ENCODE data around the gene ARHGAP21.

Gene ARHGAP21

DNA sequence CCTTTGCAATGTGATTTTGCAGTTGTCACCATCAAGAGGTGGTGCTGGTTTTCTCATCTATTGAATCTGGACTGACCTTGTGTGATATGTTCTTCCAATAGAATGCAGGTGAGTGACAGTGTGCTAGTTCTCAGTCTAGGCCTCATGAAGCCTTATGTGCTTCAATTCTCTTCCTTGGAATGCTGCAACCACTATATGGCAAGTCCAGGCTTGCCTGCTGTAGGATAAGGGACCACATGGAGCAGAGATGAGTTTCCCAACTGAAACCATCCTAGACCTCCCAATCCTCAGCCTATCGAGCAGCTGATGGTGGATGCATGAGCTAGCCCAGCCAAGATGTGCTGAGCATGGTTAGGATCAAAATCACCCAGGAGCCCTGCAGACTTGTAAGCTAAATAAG, 32.6 kb upstream of the ARHGAP21 start:
- TF ChIP-seq, protein P1, sequence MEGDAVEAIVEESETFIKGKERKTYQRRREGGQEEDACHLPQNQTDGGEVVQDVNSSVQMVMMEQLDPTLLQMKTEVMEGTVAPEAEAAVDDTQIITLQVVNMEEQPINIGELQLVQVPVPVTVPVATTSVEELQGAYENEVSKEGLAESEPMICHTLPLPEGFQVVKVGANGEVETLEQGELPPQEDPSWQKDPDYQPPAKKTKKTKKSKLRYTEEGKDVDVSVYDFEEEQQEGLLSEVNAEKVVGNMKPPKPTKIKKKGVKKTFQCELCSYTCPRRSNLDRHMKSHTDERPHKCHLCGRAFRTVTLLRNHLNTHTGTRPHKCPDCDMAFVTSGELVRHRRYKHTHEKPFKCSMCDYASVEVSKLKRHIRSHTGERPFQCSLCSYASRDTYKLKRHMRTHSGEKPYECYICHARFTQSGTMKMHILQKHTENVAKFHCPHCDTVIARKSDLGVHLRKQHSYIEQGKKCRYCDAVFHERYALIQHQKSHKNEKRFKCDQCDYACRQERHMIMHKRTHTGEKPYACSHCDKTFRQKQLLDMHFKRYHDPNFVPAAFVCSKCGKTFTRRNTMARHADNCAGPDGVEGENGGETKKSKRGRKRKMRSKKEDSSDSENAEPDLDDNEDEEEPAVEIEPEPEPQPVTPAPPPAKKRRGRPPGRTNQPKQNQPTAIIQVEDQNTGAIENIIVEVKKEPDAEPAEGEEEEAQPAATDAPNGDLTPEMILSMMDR (IDR thresholded peaks at IDR 0.05; ENCODE audit: low read depth, low read length) = no peak
- in situ Hi-C loops (cut with HindIII; ENCODE audit: low sequenced_read_pairs) = no loop called here
- no peak overlapping the region for H3K4me3 ChIP-seq (ENCODE audit: low read depth, low read length)
- DNase-seq (ENCODE audit: low read depth, low spot score) = no peak

DNA sequence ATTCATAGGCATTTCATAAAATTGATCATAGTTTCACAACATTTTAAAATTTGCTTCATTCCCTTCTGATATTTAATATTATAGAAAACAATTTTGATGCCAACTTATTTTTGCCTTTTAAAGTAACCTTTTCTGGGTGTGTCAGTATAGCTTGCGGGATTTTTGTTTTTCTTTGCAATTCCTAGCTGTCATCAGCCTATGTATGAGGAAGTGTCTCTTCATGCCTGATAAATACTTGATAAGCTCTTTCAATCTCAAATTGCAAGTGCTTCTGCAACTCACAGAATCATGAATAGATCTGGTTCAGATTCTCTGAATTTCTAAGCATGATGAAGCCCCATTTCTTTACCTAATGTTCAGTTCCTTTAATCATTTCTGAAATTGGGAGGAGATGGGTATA, 28.0 kb upstream of the ARHGAP21 start:
- TF ChIP-seq, protein P1 (IDR thresholded peaks at IDR 0.05; ENCODE audit: low read depth, low read length) = no peak
- DNase-seq (ENCODE audit: low read depth, low spot score) = no peak
- no peak overlapping the region for H3K4me3 ChIP-seq (ENCODE audit: low read depth, low read length)
- in situ Hi-C loops (cut with HindIII; ENCODE audit: low sequenced_read_pairs) = no loop called here

DNA sequence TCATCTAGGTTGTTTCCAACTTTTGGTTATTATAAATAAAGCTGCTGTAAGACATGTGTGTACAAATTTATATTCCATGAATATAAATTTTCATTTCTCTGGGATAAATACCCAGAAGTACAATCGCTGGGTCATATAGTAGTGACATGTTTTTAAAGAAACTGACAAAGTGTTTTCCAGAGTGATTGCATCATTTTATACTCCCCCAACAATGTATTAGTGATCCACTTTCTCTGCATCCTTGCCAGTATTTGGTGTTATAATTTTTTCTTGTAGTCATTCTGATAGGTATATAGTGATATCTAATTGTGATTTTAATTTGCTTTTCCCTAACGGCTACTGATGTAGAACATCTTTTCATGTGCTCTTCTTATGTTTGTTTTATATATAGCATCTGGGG, 27.0 kb upstream of the ARHGAP21 start:
- no peak for DNase-seq (ENCODE audit: low read depth, low spot score)

DNA sequence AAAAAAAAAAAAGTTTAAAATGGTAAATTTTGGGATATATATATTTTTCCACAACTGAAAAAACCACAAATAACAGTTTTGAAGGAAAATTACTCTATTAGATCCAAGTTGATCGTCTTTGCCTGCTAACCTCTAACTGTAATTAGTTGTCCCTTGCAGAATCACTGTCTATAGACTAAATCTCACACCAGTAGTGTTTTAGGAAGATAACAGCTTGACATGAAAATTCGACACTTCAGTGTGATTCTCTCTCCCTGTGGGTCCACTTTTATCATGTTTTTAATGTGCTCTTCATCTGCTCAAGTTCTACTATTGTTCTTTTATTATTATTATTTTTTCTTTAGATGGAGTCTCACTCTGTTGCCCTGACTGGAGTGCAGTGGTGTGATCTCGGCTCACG, 24.5 kb upstream of the ARHGAP21 start:
- H3K4me3 ChIP-seq (ENCODE audit: low read depth, low read length) = no peak overlapping the region
- in situ Hi-C loops (cut with HindIII; ENCODE audit: low sequenced_read_pairs) = no loop called here
- DNase-seq (ENCODE audit: low read depth, low spot score) = no peak
- TF ChIP-seq, protein P1 (IDR thresholded peaks at IDR 0.05; ENCODE audit: low read depth, low read length) = no peak

More for the DNA sequence above, 27.0 kb upstream of the ARHGAP21 start:
- no peak overlapping the region for H3K4me3 ChIP-seq (ENCODE audit: low read depth, low read length)
- in situ Hi-C loops (cut with HindIII; ENCODE audit: low sequenced_read_pairs) = no loop called here
- TF ChIP-seq, protein P1 (IDR thresholded peaks at IDR 0.05; ENCODE audit: low read depth, low read length) = no peak

DNA sequence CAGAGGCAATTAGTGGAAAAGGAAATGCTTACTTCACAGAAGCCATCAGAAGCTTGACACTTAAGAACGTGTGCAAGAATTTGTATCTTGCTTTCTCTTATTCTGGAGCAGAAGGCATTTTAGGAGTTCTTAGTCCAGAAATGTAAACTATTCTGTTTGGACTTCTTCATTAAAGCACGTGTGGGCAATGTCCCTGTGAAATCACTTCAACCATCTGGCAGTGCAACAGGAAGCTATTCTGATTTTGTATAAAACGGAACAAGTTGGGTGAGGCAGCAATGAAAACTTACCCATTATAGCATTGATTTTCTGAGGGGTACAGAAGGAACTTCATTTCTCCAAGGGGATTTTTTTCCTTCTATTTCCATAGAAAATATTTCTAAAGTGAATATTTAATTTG, 21.3 kb upstream of the ARHGAP21 start:
- in situ Hi-C loops (cut with HindIII; ENCODE audit: low sequenced_read_pairs) = no loop called here
- DNase-seq (ENCODE audit: low read depth, low spot score) = no peak
- H3K4me3 ChIP-seq (ENCODE audit: low read depth, low read length) = no peak overlapping the region
- TF ChIP-seq, protein P1 (IDR thresholded peaks at IDR 0.05; ENCODE audit: low read depth, low read length) = no peak

DNA sequence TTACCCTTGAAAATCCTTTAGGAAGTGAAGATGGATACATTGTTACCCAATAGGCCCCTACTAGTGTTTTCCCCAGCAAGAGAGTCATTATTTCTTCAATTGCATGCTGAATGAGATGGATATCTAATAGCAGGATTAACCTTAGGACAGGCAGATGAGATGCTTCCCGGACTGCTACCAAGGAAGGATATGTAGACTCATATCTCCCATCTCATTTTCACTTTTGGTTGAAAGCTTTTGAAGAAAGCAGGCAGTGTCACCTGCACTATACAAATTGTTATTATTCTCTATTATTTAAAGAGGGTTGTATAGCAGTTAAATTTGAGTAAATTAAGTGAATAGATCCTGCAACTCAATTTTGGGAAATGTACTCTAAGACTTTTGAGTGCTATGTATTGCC, 17.0 kb upstream of the ARHGAP21 start:
- TF ChIP-seq, protein P1 (IDR thresholded peaks at IDR 0.05; ENCODE audit: low read depth, low read length) = no peak
- in situ Hi-C loops (cut with HindIII; ENCODE audit: low sequenced_read_pairs) = no loop called here
- DNase-seq (ENCODE audit: low read depth, low spot score) = no peak
- no peak overlapping the region for H3K4me3 ChIP-seq (ENCODE audit: low read depth, low read length)

DNA sequence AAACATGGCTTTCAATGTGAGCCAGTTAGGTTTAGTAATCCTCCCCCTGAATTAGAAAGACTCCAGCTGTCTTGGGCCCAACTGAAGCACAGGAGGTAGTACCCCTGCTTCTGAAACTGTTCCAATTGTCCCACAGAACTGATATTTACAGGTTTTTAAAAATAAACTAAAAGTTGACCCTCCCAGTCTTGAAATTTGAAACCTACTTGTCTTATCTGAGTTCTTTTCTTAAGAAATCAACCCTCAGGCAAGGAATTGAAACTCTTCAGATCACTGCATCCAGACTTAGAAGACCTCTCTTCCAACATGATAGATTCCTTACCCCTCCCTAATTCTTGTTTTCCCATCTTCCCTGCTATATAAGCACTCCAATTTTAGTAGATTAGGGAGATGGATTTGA, 13.3 kb upstream of the ARHGAP21 start:
- H3K4me3 ChIP-seq (ENCODE audit: low read depth, low read length) = no peak overlapping the region
- in situ Hi-C loops (cut with HindIII; ENCODE audit: low sequenced_read_pairs) = no loop called here
- TF ChIP-seq, protein P1 (IDR thresholded peaks at IDR 0.05; ENCODE audit: low read depth, low read length) = no peak
- DNase-seq (ENCODE audit: low read depth, low spot score) = no peak

Data from astrocyte of the spinal cord (primary cell).